Umbilical cord (tissue), 2 donors: ENCODE measurements around the gene PDZD2. TPM values are rescaled to one million over a fixed set of nuclear protein-coding genes. Genes with fewer than 3 reads are reported as not detected.
"Not testable (repeated sequence)": the region's sequence is repeated elsewhere in the genome, so short reads cannot be mapped to it uniquely, and the experiment has no call there.

Source experiments
- DNase-seq: peaks from one replicate; pipeline ENCODE4 v3.0.0-alpha.2; 2015; ENCODE audit warnings: low spot score
- total RNA-seq: library from RNA; depleted of rRNA; stranded (reverse); fragments of >200 nt; gene quantifications from one replicate; pipeline ENCODE4 v1.2.3, GENCODE V29; 2014; ENCODE audit warnings: low replicate concordance; ENCODE audit not compliant: insufficient read depth

PDZD2 gene
- total RNA-seq, result 5.5 TPM

GRCh38 chr5:31638748-31639418, at the start of gene PDZD2:
Gene PDZD2, plus strand, starts transcription at chr5:31639131.
- DNase-seq, result peak; percentile 87

GRCh38 chr5:31593665-31594064, 45.3 kb upstream of the PDZD2 start:
- no peak for DNase-seq

- DNase-seq, result no peak
These were observed 42.6 kb upstream of the PDZD2 start for GRCh38 chr5:31596354-31596753.

GRCh38 chr5:31598640-31599611, 40.0 kb upstream of the PDZD2 start:
- no peak for DNase-seq

- not testable (repeated sequence) for DNase-seq
These were observed 36.6 kb upstream of the PDZD2 start for GRCh38 chr5:31602305-31602704.

- DNase-seq, result no peak
These were observed 34.7 kb upstream of the PDZD2 start for GRCh38 chr5:31604240-31604639.

GRCh38 chr5:31604644-31605043, 34.3 kb upstream of the PDZD2 start:
- DNase-seq, result no peak

- no peak for DNase-seq
These were observed 33.0 kb upstream of the PDZD2 start for GRCh38 chr5:31605920-31606319.

- DNase-seq, result no peak
These were observed 31.4 kb upstream of the PDZD2 start for GRCh38 chr5:31607546-31607945.

GRCh38 chr5:31611002-31611401, 27.9 kb upstream of the PDZD2 start:
- DNase-seq, result no peak

GRCh38 chr5:31613651-31614050, 25.3 kb upstream of the PDZD2 start:
- DNase-seq, result no peak

GRCh38 chr5:31614151-31615020, 24.5 kb upstream of the PDZD2 start:
- DNase-seq, result peak; percentile 29

GRCh38 chr5:31617867-31618266, 21.1 kb upstream of the PDZD2 start:
- no peak for DNase-seq

GRCh38 chr5:31620026-31620425, 18.9 kb upstream of the PDZD2 start:
- DNase-seq, result no peak

GRCh38 chr5:31623249-31623648, 15.7 kb upstream of the PDZD2 start:
- no peak for DNase-seq

- no peak for DNase-seq
These were observed 13.5 kb upstream of the PDZD2 start for GRCh38 chr5:31625394-31625793.

GRCh38 chr5:31626156-31626555, 12.8 kb upstream of the PDZD2 start:
- no peak for DNase-seq

GRCh38 chr5:31626604-31627234, 12.2 kb upstream of the PDZD2 start:
- no peak for DNase-seq

- no peak for DNase-seq
These were observed 8.0 kb upstream of the PDZD2 start for GRCh38 chr5:31630931-31631330.

GRCh38 chr5:31632460-31632859, 6.5 kb upstream of the PDZD2 start:
- DNase-seq, result no peak

- no peak for DNase-seq
These were observed 3.5 kb upstream of the PDZD2 start for GRCh38 chr5:31635446-31635845.
